ENCODE measurements around the gene MRPS27.

The MRPS27 gene

DNA sequence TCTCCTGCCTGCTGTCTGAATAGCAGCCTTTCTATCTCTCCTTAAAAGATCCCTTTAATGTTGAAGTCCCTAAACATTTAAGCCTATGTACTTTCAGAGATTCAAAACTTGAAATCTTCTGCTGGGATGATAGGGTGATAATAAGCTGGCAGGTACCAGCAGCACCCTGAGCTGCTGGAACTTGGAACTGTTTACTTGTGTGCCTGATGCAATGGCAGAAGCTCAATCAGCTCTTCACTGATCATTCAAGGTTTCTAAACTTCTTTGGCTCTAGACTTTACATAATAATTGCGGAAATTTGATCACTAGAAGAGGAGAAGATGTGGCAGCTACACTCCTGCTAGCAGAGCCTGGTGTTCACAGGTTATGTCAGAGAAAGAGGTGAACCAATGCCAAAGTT, 27.6 kb downstream of the MRPS27 start:
- FAIRE-seq: no peak

GRCh38 chr5:72291601-72292000, 28.4 kb downstream of the MRPS27 start:
- DNase-seq (ENCODE audit: insufficient read length, low spot score) (no peak), FAIRE-seq (no peak)

More for the DNA sequence above, 27.6 kb downstream of the MRPS27 start:
- DNase-seq (ENCODE audit: insufficient read length, low spot score): no peak

- FAIRE-seq (no peak), DNase-seq (ENCODE audit: insufficient read length, low spot score) (no peak)
Observed at GRCh38 chr5:72290356-72291133, 29.5 kb downstream of the MRPS27 start.

DNA sequence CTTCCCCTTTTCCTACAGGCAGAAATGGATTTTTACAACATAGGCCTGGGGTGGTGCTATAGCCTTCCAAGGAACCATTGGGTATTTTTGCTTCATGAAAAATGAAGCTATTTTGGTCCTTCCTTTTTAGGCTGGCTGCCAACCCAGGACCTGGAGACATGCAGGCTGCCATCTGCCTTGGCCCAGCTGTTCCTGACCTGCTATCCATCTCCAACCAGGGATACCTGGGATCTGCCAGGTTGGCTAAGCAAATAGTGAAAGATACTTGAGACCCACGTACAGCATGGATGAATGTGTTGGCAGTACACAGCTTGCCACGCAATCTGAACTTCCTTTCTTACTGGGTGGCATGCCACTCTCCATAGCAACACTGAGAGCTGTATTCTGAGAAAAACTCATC, 31.1 kb downstream of the MRPS27 start:
- FAIRE-seq (no peak), DNase-seq (ENCODE audit: insufficient read length, low spot score) (no peak)

DNA sequence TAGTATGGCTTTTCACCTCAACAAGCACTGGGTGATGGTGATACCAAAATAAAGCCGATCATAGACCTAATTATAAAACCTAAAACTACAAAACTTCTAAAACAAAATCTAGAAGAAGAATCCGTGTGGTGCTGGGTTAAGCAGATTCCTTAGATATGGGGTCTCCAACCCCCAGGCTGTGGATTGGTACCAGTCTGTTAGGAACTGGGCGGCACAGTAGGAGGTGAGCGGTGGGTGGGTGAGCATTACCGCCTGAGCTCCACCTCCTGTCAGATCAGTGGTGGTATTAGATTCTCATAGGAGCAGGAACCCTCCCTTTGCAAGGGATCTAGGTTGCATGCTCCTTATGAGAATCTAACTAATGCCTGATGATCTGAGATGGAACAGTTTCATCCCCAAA, 33.2 kb downstream of the MRPS27 start:
- no peak for FAIRE-seq
- no peak for DNase-seq (ENCODE audit: insufficient read length, low spot score)

DNA sequence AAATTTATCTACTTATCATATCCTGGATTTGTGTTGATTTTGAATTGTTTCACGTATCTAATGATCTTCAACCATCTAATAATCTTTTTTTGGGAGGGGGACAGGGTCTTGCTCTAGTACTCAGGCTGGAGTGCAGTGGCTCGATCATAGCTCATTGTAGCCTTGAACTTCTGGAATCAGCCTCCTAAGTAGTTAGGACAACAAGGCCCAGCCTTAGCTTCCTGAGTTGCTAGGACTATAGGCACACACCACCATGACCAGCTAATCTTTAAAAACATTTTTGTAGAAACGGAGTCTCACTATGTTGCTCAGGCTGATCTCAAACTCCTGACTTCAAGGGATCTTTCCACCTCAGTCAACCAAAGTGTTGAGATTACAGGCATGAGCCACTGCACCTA, 34.6 kb downstream of the MRPS27 start:
- FAIRE-seq: no peak
- no peak for DNase-seq (ENCODE audit: insufficient read length, low spot score)

DNA sequence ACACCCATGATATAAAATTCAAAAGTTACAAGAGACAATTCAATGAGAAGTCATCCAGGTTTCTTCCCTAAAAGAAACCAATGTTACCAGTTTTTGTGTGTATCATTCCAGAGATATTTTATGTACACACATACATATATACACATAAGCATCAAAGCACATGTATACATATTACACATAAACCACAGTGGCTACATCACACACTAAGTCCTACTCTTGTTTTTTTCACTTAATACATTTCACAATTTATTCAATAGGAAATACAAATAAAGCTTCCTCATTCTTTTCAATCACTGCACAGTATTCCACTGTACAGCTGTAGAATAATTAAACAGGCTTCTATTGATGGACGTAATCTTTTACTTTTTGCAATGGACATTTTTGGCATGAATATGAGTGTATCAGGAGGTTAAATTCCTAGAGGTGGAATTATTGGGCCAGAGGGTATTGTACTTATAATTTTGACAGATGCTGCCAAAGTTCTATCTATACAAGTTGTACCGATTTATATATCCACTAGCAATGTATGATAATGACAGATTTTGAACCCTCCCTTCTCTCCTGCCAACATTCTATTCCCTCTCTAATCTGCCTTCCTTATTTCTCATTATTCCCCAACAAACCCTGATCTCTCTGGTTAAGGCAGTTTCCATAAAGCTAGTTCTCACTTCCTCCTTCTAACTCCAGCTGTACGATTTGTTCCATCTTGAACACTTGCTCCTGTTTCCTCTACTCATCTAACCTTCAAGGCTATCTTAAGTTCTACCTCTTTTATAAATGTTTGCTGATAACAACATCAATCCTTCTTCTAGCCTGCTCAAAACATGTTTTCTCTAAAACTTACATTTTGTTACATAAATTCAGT, 35.2 kb downstream of the MRPS27 start:
- DNase-seq (ENCODE audit: insufficient read length, low spot score) (no peak), FAIRE-seq (no peak)

DNA sequence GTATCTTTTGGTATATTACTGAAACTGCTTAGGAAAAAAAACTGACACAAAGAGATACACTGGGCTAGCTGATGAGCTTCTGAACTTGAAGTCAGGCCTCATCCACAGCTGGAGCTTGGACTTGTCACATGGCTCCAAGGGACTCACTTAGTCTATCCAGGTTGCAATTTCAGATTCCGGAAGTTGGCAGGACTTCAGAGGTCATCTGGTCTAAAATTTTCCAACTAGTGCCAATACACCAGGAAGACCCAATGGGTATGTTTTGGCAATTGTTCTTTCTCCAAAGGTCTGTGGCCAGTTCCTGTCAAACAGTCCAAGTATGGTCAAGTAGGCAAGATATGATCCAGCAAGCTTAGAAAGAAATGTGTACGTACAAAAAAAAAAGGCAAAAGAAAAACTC, 36.7 kb downstream of the MRPS27 start:
- DNase-seq (ENCODE audit: insufficient read length, low spot score): no peak
- no peak for FAIRE-seq

DNA sequence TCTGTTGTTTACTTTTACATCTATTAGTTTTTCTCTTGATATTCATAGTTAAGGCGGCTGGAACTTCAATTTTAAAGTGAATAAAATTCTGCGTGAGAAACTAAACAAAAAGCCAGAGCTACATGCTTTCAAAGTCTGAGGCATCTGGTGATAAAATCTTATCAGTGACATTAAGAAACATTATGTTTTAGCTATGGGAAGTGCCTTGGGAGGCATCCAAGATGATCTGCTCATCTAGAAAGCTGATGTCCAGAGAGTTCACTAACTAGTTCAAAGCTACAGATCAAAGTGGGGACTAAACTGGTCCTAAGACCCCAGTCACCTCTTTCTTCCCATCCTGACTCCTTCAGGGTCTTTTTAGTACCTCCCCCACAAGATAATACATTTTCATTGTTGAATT, 37.2 kb downstream of the MRPS27 start:
- FAIRE-seq (no peak), DNase-seq (ENCODE audit: insufficient read length, low spot score) (no peak)

GRCh38 chr5:72281764-72282499, 38.1 kb downstream of the MRPS27 start:
- FAIRE-seq: no peak
- DNase-seq (ENCODE audit: insufficient read length, low spot score): peak; percentile 61

GRCh38 chr5:72281430-72281763, 38.6 kb downstream of the MRPS27 start:
- DNase-seq (ENCODE audit: insufficient read length, low spot score) (no peak), FAIRE-seq (no peak)

- FAIRE-seq (no peak), DNase-seq (ENCODE audit: insufficient read length, low spot score) (peak; percentile 28)
Observed at GRCh38 chr5:72280581-72281069, 39.4 kb downstream of the MRPS27 start.

DNA sequence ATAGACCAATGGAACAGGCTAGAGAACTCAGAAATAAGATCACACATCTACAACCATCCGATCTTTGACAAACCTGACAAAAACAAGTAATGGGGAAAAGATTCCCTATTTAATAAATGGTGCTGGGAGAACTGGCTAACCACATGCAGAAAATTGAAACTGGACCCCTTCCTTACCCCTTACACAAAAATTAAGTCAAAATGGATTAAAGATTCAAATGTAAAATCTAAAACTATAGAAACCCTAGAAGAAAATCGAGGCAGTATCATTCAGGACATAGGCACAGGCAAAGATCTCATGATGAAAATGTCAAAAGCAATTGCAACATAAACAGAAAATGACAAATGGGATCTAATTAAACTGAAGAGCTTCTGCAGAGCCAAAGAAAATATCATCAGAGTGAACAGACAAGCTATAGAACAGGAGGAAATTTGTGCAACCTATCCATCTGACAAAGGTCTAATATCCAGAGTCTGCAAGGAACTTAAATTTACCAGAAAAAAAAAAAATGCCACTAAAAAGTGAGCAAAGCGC, 43.8 kb downstream of the MRPS27 start:
- DNase-seq (ENCODE audit: insufficient read length, low spot score) (no peak), FAIRE-seq (no peak)

DNA sequence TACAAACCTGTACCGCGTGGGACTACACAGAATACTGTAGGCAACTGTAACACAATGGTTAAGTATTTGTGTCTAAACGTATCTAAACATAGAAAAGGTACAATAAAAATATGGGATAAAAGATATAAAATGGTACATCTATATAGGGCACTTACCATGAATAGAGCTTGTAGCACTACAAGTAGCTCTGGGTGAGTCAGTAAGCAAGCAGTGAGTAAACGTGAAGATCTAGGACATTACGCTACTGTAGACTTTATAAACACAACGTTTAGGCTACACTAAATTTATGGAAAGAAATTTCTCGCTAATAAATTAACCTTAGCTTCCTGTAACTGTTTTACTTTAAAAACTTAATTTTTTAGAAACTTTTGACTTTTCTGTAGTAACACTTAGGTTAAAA, 46.5 kb downstream of the MRPS27 start:
- DNase-seq (ENCODE audit: insufficient read length, low spot score) (no peak), FAIRE-seq (no peak)

DNA sequence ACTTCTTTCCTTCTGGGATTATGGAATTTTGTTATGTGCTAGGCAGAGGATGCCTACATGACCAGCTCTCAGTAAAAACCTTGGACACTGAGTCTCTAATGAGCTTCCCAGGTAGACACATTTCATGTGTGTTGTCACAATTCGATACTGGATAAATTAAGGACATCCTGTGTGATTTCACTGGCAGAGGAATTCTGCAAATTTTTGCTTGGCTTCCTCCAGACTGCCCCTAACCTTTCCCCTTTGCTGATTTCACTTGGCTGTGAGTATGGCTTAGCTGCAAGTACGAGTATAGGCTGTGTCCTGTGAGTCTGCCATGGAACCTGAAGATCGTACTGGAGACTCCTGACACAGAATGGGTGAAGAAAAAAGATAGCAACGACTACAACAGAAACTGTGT, 47.6 kb downstream of the MRPS27 start:
- FAIRE-seq (no peak), DNase-seq (ENCODE audit: insufficient read length, low spot score) (no peak)

- DNase-seq (ENCODE audit: insufficient read length, low spot score) (no peak), FAIRE-seq (no peak)
Observed at GRCh38 chr5:72271702-72272101, 48.3 kb downstream of the MRPS27 start.

- DNase-seq (ENCODE audit: insufficient read length, low spot score) (no peak), FAIRE-seq (no peak)
Observed at GRCh38 chr5:72270037-72270436, 50.0 kb downstream of the MRPS27 start.

GRCh38 chr5:72269411-72269780, 50.6 kb downstream of the MRPS27 start:
- no peak for FAIRE-seq

GRCh38 chr5:72268753-72269410, 51.2 kb downstream of the MRPS27 start:
- DNase-seq (ENCODE audit: insufficient read length, low spot score): peak; percentile 46
- FAIRE-seq: peak; percentile 77

More at GRCh38 chr5:72269411-72269780, 50.6 kb downstream of the MRPS27 start:
- no peak for DNase-seq (ENCODE audit: insufficient read length, low spot score)

DNA sequence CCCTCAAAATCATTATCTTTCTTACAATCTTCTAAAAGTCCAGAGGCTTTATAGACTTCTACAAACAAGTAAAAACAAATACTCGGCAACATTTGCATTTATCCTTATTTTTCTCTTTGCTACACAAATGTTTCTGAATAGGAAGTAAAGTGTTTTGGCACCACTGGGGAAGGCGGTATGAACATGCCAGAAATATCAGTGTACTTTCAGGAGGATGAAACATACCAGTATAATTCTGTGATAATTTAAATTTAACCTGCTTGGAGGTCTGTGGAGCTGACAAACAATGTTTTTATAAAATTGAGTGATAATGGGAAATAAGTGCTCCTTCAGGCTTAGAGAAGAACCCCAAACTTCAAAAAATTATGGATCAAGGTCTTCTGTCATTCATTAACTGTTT, 51.8 kb downstream of the MRPS27 start:
- no peak for DNase-seq (ENCODE audit: insufficient read length, low spot score)
- no peak for FAIRE-seq

Data from HTR-8/SVneo (cell line).